SH-SY5Y (cell line): ENCODE results near the gene CENPX.

Source experiments
- GATA2 ChIP-seq: IDR thresholded peaks from 2 replicates; pipeline ENCODE4 v1.6.1; 2011; ENCODE audit warnings: mild to moderate bottlenecking, low read depth, low read length
- GATA3 ChIP-seq: IDR thresholded peaks from 2 replicates; pipeline ENCODE4 v1.6.1; 2011; ENCODE audit warnings: low read depth, mild to moderate bottlenecking, low read length, moderate library complexity

- TF ChIP-seq GATA3 (no peak), GATA2 (no peak)
Measured at GRCh38 chr17:81992306-81993102, 30.2 kb downstream of the CENPX start.
